ENCODE data around the gene ASPN.

Gene ASPN

GRCh38 chr9:92432972-92433548, 49.2 kb downstream of the ASPN start:
- TF ChIP-seq EZH2phosphoT487 (IDR thresholded peaks at IDR 0.05; ENCODE audit: borderline replicate concordance) = no peak
- TF ChIP-seq, protein P1, sequence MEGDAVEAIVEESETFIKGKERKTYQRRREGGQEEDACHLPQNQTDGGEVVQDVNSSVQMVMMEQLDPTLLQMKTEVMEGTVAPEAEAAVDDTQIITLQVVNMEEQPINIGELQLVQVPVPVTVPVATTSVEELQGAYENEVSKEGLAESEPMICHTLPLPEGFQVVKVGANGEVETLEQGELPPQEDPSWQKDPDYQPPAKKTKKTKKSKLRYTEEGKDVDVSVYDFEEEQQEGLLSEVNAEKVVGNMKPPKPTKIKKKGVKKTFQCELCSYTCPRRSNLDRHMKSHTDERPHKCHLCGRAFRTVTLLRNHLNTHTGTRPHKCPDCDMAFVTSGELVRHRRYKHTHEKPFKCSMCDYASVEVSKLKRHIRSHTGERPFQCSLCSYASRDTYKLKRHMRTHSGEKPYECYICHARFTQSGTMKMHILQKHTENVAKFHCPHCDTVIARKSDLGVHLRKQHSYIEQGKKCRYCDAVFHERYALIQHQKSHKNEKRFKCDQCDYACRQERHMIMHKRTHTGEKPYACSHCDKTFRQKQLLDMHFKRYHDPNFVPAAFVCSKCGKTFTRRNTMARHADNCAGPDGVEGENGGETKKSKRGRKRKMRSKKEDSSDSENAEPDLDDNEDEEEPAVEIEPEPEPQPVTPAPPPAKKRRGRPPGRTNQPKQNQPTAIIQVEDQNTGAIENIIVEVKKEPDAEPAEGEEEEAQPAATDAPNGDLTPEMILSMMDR (conservative IDR thresholded peaks at IDR 0.05; ENCODE audit: low read length) = no peak
- no peaks in the 10 kb centered on the region for H4K20me1 ChIP-seq (ENCODE audit: insufficient read depth, low read length, poor library complexity, severe bottlenecking)
- H2AFZ ChIP-seq (ENCODE audit: low read length) = no peak overlapping the region
- H3K4me3 ChIP-seq (ENCODE audit: low read length, poor library complexity, severe bottlenecking) = no peak overlapping the region
- H3K9me2 ChIP-seq (replicated peaks; ENCODE audit: low read depth, low read length) = no peaks in the 10 kb centered on the region
- no peaks in the 10 kb centered on the region for H3K9me3 ChIP-seq (ENCODE audit: insufficient read depth, low read depth, low read length)
- H3K4me1 ChIP-seq (ENCODE audit: insufficient read depth, low read length, poor library complexity, severe bottlenecking) = peaks cover 4% of the 10 kb centered on the region
- H3K27me3 ChIP-seq (ENCODE audit: insufficient read depth, low read length, poor library complexity, severe bottlenecking) = no peaks in the 10 kb centered on the region
- no peaks in the 10 kb centered on the region for H3K36me3 ChIP-seq (ENCODE audit: insufficient read depth, low read length)
- no peak overlapping the region for H3K4me2 ChIP-seq (ENCODE audit: low read depth, low read length, poor library complexity, severe bottlenecking)
- H3F3A ChIP-seq (ENCODE audit: low read depth) = no peaks in the 10 kb centered on the region
- H3K9ac ChIP-seq (ENCODE audit: low read depth, low read length, poor library complexity, severe bottlenecking) = no peak overlapping the region
- H3K79me2 ChIP-seq (ENCODE audit: insufficient read depth, low read length) = no peaks in the 10 kb centered on the region

DNA sequence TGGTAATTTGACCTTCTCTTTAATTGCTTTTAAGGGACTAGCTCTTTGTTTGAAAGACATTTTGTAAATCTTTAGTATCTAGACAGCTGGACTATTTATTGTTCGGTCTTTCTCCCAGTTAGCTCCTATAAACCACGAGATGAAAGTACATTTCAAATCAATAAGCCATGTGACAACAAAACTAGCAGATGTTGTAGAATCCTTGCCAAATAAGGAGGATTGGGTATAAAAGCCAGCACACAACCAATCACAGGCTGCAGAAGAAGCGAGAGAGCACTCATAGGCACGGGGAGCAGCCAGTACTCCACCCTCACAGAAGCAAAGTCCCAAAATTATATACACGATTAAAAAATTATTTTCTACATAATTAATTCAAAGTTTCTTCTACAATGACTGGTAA, 50.0 kb downstream of the ASPN start:
- H3K79me2 ChIP-seq (ENCODE audit: insufficient read depth, low read length) = no peaks in the 10 kb centered on the region
- no peaks in the 10 kb centered on the region for H3F3A ChIP-seq (ENCODE audit: low read depth)
- no peaks in the 10 kb centered on the region for H3K9me3 ChIP-seq (ENCODE audit: insufficient read depth, low read depth, low read length)
- no peaks in the 10 kb centered on the region for H3K36me3 ChIP-seq (ENCODE audit: insufficient read depth, low read length)
- H2AFZ ChIP-seq (ENCODE audit: low read length) = no peak overlapping the region
- TF ChIP-seq, protein P1 (conservative IDR thresholded peaks at IDR 0.05; ENCODE audit: low read length) = no peak
- no peak for TF ChIP-seq EZH2phosphoT487 (IDR thresholded peaks at IDR 0.05; ENCODE audit: borderline replicate concordance)
- no peak overlapping the region for H3K4me2 ChIP-seq (ENCODE audit: low read depth, low read length, poor library complexity, severe bottlenecking)
- no peak overlapping the region for H3K9ac ChIP-seq (ENCODE audit: low read depth, low read length, poor library complexity, severe bottlenecking)
- H3K4me1 ChIP-seq (ENCODE audit: insufficient read depth, low read length, poor library complexity, severe bottlenecking) = peaks cover 4% of the 10 kb centered on the region
- no peaks in the 10 kb centered on the region for H3K27me3 ChIP-seq (ENCODE audit: insufficient read depth, low read length, poor library complexity, severe bottlenecking)
- H3K9me2 ChIP-seq (replicated peaks; ENCODE audit: low read depth, low read length) = no peaks in the 10 kb centered on the region
- H4K20me1 ChIP-seq (ENCODE audit: insufficient read depth, low read length, poor library complexity, severe bottlenecking) = no peaks in the 10 kb centered on the region
- no peak overlapping the region for H3K4me3 ChIP-seq (ENCODE audit: low read length, poor library complexity, severe bottlenecking)

GRCh38 chr9:92429836-92430235, 52.5 kb downstream of the ASPN start:
- Histone ChIP-seq H3K9ac (ENCODE audit: low read depth, low read length, poor library complexity, severe bottlenecking) (no peak overlapping the region), H3K9me3 (ENCODE audit: insufficient read depth, low read depth, low read length) (no peaks in the 10 kb centered on the region), H4K20me1 (ENCODE audit: insufficient read depth, low read length, poor library complexity, severe bottlenecking) (no peaks in the 10 kb centered on the region), H3K9me2 (replicated peaks; ENCODE audit: low read depth, low read length) (no peaks in the 10 kb centered on the region), H3K4me2 (ENCODE audit: low read depth, low read length, poor library complexity, severe bottlenecking) (no peak overlapping the region), H3K4me3 (ENCODE audit: low read length, poor library complexity, severe bottlenecking) (no peak overlapping the region), H3K36me3 (ENCODE audit: insufficient read depth, low read length) (no peaks in the 10 kb centered on the region), H3K27me3 (ENCODE audit: insufficient read depth, low read length, poor library complexity, severe bottlenecking) (no peaks in the 10 kb centered on the region), H3K79me2 (ENCODE audit: insufficient read depth, low read length) (no peaks in the 10 kb centered on the region), H3K4me1 (ENCODE audit: insufficient read depth, low read length, poor library complexity, severe bottlenecking) (no peaks in the 10 kb centered on the region), H3F3A (ENCODE audit: low read depth) (no peaks in the 10 kb centered on the region), H2AFZ (ENCODE audit: low read length) (no peak overlapping the region)
- TF ChIP-seq, protein P1 (conservative IDR thresholded peaks at IDR 0.05; ENCODE audit: low read length) = no peak
- no peak for TF ChIP-seq EZH2phosphoT487 (IDR thresholded peaks at IDR 0.05; ENCODE audit: borderline replicate concordance)

Data from Loucy (cell line).